Right kidney (tissue), 1 donor: Measurements from ENCODE around the gene CPNE1.

Experiments used
- DNase-seq: peaks from one replicate; pipeline ENCODE4 v3.0.0-alpha.2; 2016

CPNE1 gene

GRCh38 chr20:35600176-35600992 is 64.3 kb downstream of the CPNE1 start:
- peak; percentile 50 for DNase-seq

- DNase-seq, result no peak
These were observed 65.0 kb downstream of the CPNE1 start for GRCh38 chr20:35599776-35600120.

GRCh38 chr20:35598899-35599775 is 65.6 kb downstream of the CPNE1 start:
- DNase-seq, result no peak

- DNase-seq, result no peak
These were observed 66.2 kb downstream of the CPNE1 start for GRCh38 chr20:35598476-35598875.

GRCh38 chr20:35597186-35597585 is 67.5 kb downstream of the CPNE1 start:
- no peak for DNase-seq

GRCh38 chr20:35595901-35596300 is 68.8 kb downstream of the CPNE1 start:
- DNase-seq, result no peak

GRCh38 chr20:35595456-35595855 is 69.2 kb downstream of the CPNE1 start:
- DNase-seq, result no peak

- DNase-seq, result no peak
These were observed 72.2 kb downstream of the CPNE1 start for GRCh38 chr20:35592339-35592974.

- DNase-seq, result no peak
These were observed 76.3 kb downstream of the CPNE1 start for GRCh38 chr20:35588397-35588796.

GRCh38 chr20:35587436-35587835 is 77.3 kb downstream of the CPNE1 start:
- DNase-seq, result no peak

- DNase-seq, result no peak
These were observed 77.8 kb downstream of the CPNE1 start for GRCh38 chr20:35586751-35587425.

GRCh38 chr20:35583636-35584560 is 80.8 kb downstream of the CPNE1 start:
- no peak for DNase-seq

- DNase-seq, result no peak
These were observed 81.8 kb downstream of the CPNE1 start for GRCh38 chr20:35582741-35583404.

- DNase-seq, result no peak
These were observed 82.6 kb downstream of the CPNE1 start for GRCh38 chr20:35582131-35582530.

GRCh38 chr20:35579196-35579595 is 85.5 kb downstream of the CPNE1 start:
- no peak for DNase-seq

- no peak for DNase-seq
These were observed 86.2 kb downstream of the CPNE1 start for GRCh38 chr20:35578469-35578868.

- no peak for DNase-seq
These were observed 87.9 kb downstream of the CPNE1 start for GRCh38 chr20:35576816-35577215.
